ENCODE results near the gene ADSS1. TPM values are rescaled to one million over a fixed set of nuclear protein-coding genes. Genes with fewer than 3 reads are reported as not detected.

ADSS1 gene
- total and polyA plus RNA-seq, 4 donors = 1.8 to 18.8 (median 12.2) TPM

DNA sequence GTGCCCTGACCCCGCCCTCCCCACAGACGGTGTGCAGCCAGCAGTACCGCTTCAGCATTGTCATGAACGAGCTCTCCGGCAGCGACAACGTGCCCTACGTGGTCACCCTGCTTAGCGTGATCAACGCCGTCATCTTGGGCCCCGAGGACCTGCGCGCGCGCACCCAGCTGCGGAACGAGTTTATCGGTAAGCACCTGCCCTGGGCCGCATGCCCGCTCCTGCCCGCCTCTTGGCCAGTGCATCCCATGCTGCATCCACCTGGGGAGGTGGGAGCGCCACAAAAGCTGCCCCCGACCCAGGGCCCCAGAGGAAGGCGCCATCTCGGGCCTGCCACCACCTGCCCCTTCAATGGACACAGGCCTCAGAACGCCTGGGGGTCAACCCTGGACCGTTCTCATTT, 20.8 kb upstream of the ADSS1 start:
- H3K4me1 ChIP-seq (ENCODE audit: control insufficient read depth in 4 of 4, insufficient read depth in 4 of 4, low read length in 3 of 4) = peaks cover 0 to 16% (median 11%) of the 10 kb centered on the region in 4 donors
- no peak overlapping the region for H3K27ac ChIP-seq (ENCODE audit: low read depth in 1 of 2, low read length in 2 of 2)
- no peaks in the 10 kb centered on the region for H3K27me3 ChIP-seq (ENCODE audit: control insufficient read depth in 4 of 4, insufficient read depth in 4 of 4, low read length in 3 of 4)
- DNase-seq (ENCODE audit: low spot score) = no peak
- H3K9me3 ChIP-seq (ENCODE audit: control insufficient read depth in 4 of 4, low read length in 3 of 4) = no peaks in the 10 kb centered on the region
- WGBS = 97% methylated on average over 28 of the region's 28 CpGs
- TF ChIP-seq RXRA (IDR thresholded peaks at IDR 0.05) = no peak
- TF ChIP-seq FOXA1 (IDR thresholded peaks at IDR 0.05) = no peak
- TF ChIP-seq, protein P1, sequence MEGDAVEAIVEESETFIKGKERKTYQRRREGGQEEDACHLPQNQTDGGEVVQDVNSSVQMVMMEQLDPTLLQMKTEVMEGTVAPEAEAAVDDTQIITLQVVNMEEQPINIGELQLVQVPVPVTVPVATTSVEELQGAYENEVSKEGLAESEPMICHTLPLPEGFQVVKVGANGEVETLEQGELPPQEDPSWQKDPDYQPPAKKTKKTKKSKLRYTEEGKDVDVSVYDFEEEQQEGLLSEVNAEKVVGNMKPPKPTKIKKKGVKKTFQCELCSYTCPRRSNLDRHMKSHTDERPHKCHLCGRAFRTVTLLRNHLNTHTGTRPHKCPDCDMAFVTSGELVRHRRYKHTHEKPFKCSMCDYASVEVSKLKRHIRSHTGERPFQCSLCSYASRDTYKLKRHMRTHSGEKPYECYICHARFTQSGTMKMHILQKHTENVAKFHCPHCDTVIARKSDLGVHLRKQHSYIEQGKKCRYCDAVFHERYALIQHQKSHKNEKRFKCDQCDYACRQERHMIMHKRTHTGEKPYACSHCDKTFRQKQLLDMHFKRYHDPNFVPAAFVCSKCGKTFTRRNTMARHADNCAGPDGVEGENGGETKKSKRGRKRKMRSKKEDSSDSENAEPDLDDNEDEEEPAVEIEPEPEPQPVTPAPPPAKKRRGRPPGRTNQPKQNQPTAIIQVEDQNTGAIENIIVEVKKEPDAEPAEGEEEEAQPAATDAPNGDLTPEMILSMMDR (IDR thresholded peaks at IDR 0.05; ENCODE audit: low read depth, low read length, missing input control) = no peak
- TF ChIP-seq, protein P2, sequence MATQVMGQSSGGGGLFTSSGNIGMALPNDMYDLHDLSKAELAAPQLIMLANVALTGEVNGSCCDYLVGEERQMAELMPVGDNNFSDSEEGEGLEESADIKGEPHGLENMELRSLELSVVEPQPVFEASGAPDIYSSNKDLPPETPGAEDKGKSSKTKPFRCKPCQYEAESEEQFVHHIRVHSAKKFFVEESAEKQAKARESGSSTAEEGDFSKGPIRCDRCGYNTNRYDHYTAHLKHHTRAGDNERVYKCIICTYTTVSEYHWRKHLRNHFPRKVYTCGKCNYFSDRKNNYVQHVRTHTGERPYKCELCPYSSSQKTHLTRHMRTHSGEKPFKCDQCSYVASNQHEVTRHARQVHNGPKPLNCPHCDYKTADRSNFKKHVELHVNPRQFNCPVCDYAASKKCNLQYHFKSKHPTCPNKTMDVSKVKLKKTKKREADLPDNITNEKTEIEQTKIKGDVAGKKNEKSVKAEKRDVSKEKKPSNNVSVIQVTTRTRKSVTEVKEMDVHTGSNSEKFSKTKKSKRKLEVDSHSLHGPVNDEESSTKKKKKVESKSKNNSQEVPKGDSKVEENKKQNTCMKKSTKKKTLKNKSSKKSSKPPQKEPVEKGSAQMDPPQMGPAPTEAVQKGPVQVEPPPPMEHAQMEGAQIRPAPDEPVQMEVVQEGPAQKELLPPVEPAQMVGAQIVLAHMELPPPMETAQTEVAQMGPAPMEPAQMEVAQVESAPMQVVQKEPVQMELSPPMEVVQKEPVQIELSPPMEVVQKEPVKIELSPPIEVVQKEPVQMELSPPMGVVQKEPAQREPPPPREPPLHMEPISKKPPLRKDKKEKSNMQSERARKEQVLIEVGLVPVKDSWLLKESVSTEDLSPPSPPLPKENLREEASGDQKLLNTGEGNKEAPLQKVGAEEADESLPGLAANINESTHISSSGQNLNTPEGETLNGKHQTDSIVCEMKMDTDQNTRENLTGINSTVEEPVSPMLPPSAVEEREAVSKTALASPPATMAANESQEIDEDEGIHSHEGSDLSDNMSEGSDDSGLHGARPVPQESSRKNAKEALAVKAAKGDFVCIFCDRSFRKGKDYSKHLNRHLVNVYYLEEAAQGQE (IDR thresholded peaks at IDR 0.05) = no peak
- TF ChIP-seq FOXA2 (IDR thresholded peaks at IDR 0.05) = no peak
- no peak for TF ChIP-seq RAD21 (IDR thresholded peaks at IDR 0.05)
- TF ChIP-seq, protein P3, sequence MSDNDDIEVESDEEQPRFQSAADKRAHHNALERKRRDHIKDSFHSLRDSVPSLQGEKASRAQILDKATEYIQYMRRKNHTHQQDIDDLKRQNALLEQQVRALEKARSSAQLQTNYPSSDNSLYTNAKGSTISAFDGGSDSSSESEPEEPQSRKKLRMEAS (IDR thresholded peaks at IDR 0.05) = no peak
- TF ChIP-seq ZBTB33 (IDR thresholded peaks at IDR 0.05) = no peak
- TF ChIP-seq HNF4A (conservative IDR thresholded peaks at IDR 0.05) = no peak
- TF ChIP-seq SP1 (IDR thresholded peaks at IDR 0.05) = no peak
- no peak for TF ChIP-seq GABPA (IDR thresholded peaks at IDR 0.05 in 1 of 2, conservative IDR thresholded peaks at IDR 0.05 in 1 of 2)
- TF ChIP-seq NR2F2 (IDR thresholded peaks at IDR 0.05) = no peak
- TF ChIP-seq JUND (IDR thresholded peaks at IDR 0.05) = no peak
- no peak for TF ChIP-seq EGR1 (IDR thresholded peaks at IDR 0.05; ENCODE audit: low read depth in 2 of 2)
- TF ChIP-seq, protein P4, sequence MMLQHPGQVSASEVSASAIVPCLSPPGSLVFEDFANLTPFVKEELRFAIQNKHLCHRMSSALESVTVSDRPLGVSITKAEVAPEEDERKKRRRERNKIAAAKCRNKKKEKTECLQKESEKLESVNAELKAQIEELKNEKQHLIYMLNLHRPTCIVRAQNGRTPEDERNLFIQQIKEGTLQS (IDR thresholded peaks at IDR 0.05) = no peak
- TF ChIP-seq HNF4G (IDR thresholded peaks at IDR 0.05) = no peak
- no peak overlapping the region for H3K9ac ChIP-seq (ENCODE audit: low read depth in 1 of 2, low read length in 2 of 2)
- peaks cover 3 to 28% (median 17%) of the 10 kb centered on the region in 4 donors for H3K36me3 ChIP-seq (ENCODE audit: control insufficient read depth in 4 of 4, insufficient read depth in 3 of 4, low read depth in 1 of 4, low read length in 3 of 4)
- H3K4me3 ChIP-seq (ENCODE audit: low read depth in 1 of 3, low read length in 3 of 3) = no peak overlapping the region

DNA sequence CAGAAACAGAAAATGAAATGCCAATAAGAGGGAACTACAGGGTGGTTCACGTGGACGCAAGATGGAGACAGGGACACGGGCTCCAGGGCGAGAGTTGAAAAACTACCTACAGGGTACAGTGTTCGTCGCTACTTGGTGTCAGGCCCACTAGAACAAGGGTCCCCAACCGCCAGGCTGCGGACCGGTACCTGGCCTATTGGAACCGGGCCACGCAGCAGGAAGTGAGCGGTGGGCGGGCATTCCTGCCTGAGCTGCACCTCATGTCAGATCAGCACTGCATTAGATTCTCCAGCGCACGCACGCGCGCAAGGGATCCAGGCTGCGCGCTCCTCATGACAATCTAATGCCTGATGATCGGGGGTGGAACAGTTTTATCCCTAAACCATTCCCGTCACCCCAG, 19.8 kb upstream of the ADSS1 start:
- no peak for DNase-seq (ENCODE audit: low spot score)
- Histone ChIP-seq H3K9ac (ENCODE audit: low read depth in 1 of 2, low read length in 2 of 2) (no peak overlapping the region), H3K36me3 (ENCODE audit: control insufficient read depth in 4 of 4, insufficient read depth in 3 of 4, low read depth in 1 of 4, low read length in 3 of 4) (peaks cover 3 to 28% (median 18%) of the 10 kb centered on the region in 4 donors), H3K27ac (ENCODE audit: low read depth in 1 of 2, low read length in 2 of 2) (no peak overlapping the region), H3K27me3 (ENCODE audit: control insufficient read depth in 4 of 4, insufficient read depth in 4 of 4, low read length in 3 of 4) (no peaks in the 10 kb centered on the region), H3K9me3 (ENCODE audit: control insufficient read depth in 4 of 4, low read length in 3 of 4) (no peaks in the 10 kb centered on the region), H3K4me3 (ENCODE audit: low read depth in 1 of 3, low read length in 3 of 3) (no peak overlapping the region), H3K4me1 (ENCODE audit: control insufficient read depth in 4 of 4, insufficient read depth in 4 of 4, low read length in 3 of 4) (peaks cover 0 to 6% (median 3%) of the 10 kb centered on the region in 4 donors)
- 98% methylated on average over 22 of the region's 22 CpGs for WGBS
- TF ChIP-seq ZBTB33 (IDR thresholded peaks at IDR 0.05) (no peak), SP1 (IDR thresholded peaks at IDR 0.05) (no peak), RXRA (IDR thresholded peaks at IDR 0.05) (no peak), EGR1 (IDR thresholded peaks at IDR 0.05; ENCODE audit: low read depth in 2 of 2) (no peak), NR2F2 (IDR thresholded peaks at IDR 0.05) (no peak), GABPA (IDR thresholded peaks at IDR 0.05 in 1 of 2, conservative IDR thresholded peaks at IDR 0.05 in 1 of 2) (no peak), HNF4A (conservative IDR thresholded peaks at IDR 0.05) (no peak), RAD21 (IDR thresholded peaks at IDR 0.05) (no peak), JUND (IDR thresholded peaks at IDR 0.05) (no peak)
- TF ChIP-seq, protein P2 (IDR thresholded peaks at IDR 0.05) = no peak
- TF ChIP-seq, protein P3 (IDR thresholded peaks at IDR 0.05) = no peak
- TF ChIP-seq, protein P4 (IDR thresholded peaks at IDR 0.05) = no peak
